NCI-H2227 treated with DMSO at 0.1 percent for 48 hours (cell line): Measurements from ENCODE around the gene SOX9.

Source experiments
- DNase-seq: peaks from one replicate; lab custom pipeline; 2025; lab: John Stamatoyannopoulos, UW

SOX9 gene

GRCh38 chr17:72162569-72162968, 41.7 kb downstream of the SOX9 start:
- no peak for DNase-seq

- DNase-seq, result no peak
Observed at GRCh38 chr17:72163474-72163873, 42.7 kb downstream of the SOX9 start.

GRCh38 chr17:72164158-72164739, 43.4 kb downstream of the SOX9 start:
- no peak for DNase-seq

- DNase-seq, result no peak
Observed at GRCh38 chr17:72165192-72165866, 44.5 kb downstream of the SOX9 start.

- DNase-seq, result no peak
Observed at GRCh38 chr17:72165867-72166439, 45.1 kb downstream of the SOX9 start.

GRCh38 chr17:72167593-72167992, 46.8 kb downstream of the SOX9 start:
- DNase-seq, result no peak

GRCh38 chr17:72169823-72170222, 49.0 kb downstream of the SOX9 start:
- no peak for DNase-seq

- no peak for DNase-seq
Observed at GRCh38 chr17:72171703-72172667, 51.2 kb downstream of the SOX9 start.

- no peak for DNase-seq
Observed at GRCh38 chr17:72173499-72174116, 52.8 kb downstream of the SOX9 start.

- no peak for DNase-seq
Observed at GRCh38 chr17:72175263-72175662, 54.4 kb downstream of the SOX9 start.
